GM12878 (cell line): ENCODE data around the gene PLA2G4E. TPM values are rescaled to one million over a fixed set of nuclear protein-coding genes. Genes with fewer than 3 reads are reported as not detected.

Experiments used
- ATAC-seq: fragments of 200-7000 bp; cut with Tn5 transposase; 3 replicates; pipeline ENCODE4 v1.9.1; 2020; ENCODE audit warnings: mild to moderate bottlenecking, moderate library complexity
- BruUV-seq: library from RNA; stranded (reverse); fragments of 400-500 nt; replicated peaks from 2 replicates; lab custom pipeline; 2021; lab: Mats Ljungman, UMichigan
- CTCF ChIA-PET: fragments of 300-600 bp; sonication (Branson Sonifier 250); formaldehyde crosslinking; extraction: SDS; loops from one replicate; lab custom pipeline; 2021; ENCODE audit warnings: inconsistent platforms; lab: Yijun Ruan, JAX
- POLR2A ChIA-PET: fragments of 350-600 bp; formaldehyde crosslinking; extraction: SDS; loops from one replicate; lab custom pipeline; 2021; ENCODE audit warnings: inconsistent platforms; lab: Charles Lee
- RAD21 ChIA-PET: fragments of 300-600 bp; sonication (Branson Sonifier 250); formaldehyde crosslinking; loops from one replicate; lab custom pipeline; 2023; ENCODE audit warnings: antibody characterized with exemption; ENCODE audit not compliant: unreplicated experiment; lab: Charles Lee
- SMC1A ChIA-PET: fragments of 300-600 bp; sonication (Branson Sonifier 250); formaldehyde crosslinking; loops from one replicate; lab custom pipeline; 2023; ENCODE audit not compliant: unreplicated experiment, uncharacterized antibody; lab: Charles Lee
- DNase-seq: peaks from one replicate; pipeline ENCODE4 v3.0.0-alpha.2; 2011; ENCODE audit warnings: low read depth, low spot score
- FAIRE-seq: peaks from 3 replicates; lab custom pipeline; 2011; peaks lifted over from hg19 to GRCh38; lab: Jason Lieb, UNC
- H2AFZ ChIP-seq: 2 replicates; pipeline ENCODE4 v1.6.0; 2011; ENCODE audit warnings: low read depth, low read length, control low read depth; ENCODE audit not compliant: control insufficient read depth
- H3K27ac ChIP-seq: 2 replicates; pipeline ENCODE4 v1.5.1; 2011; ENCODE audit warnings: control low read depth; ENCODE audit not compliant: control insufficient read depth, insufficient read depth
- H3K27me3 ChIP-seq, 2 experiments: replicated peaks in 1 of 2; 2 replicates each; pipeline versions ENCODE4 v1.6.0 to v1.6.1; 2011; ENCODE audit warnings: low read length in 1 of 2; ENCODE audit not compliant: control insufficient read depth in 2 of 2, insufficient read depth in 2 of 2
- H3K36me3 ChIP-seq, 2 experiments: 2 replicates each; pipeline ENCODE4 v1.5.1; 2011; ENCODE audit warnings: low read length in 1 of 2; ENCODE audit not compliant: control insufficient read depth in 2 of 2, insufficient read depth in 2 of 2
- H3K4me1 ChIP-seq: 2 replicates; pipeline ENCODE4 v1.6.1; 2011; ENCODE audit warnings: mild to moderate bottlenecking, low read length, moderate library complexity, mixed read lengths; ENCODE audit not compliant: control insufficient read depth, insufficient read depth
- H3K4me2 ChIP-seq: 2 replicates; pipeline ENCODE4 v1.6.0; 2011; ENCODE audit warnings: control low read depth; ENCODE audit not compliant: control insufficient read depth, insufficient read depth
- H3K4me3 ChIP-seq: fragments of 200-600 bp; sonication (generic); 2 replicates; pipeline ENCODE4 v1.5.1; 2016
- H3K79me2 ChIP-seq: 2 replicates; pipeline ENCODE4 v1.6.0; 2011; ENCODE audit warnings: low read length; ENCODE audit not compliant: control insufficient read depth, insufficient read depth
- H3K9ac ChIP-seq: 2 replicates; pipeline ENCODE4 v1.8.0; 2011; ENCODE audit warnings: low read length, control low read depth, mixed read lengths; ENCODE audit not compliant: control insufficient read depth, insufficient read depth
- H3K9me3 ChIP-seq: replicated peaks from 3 replicates; pipeline ENCODE4 v1.5.1; 2011; ENCODE audit warnings: mild to moderate bottlenecking, low read length; ENCODE audit not compliant: control insufficient read depth, insufficient read depth
- H4K20me1 ChIP-seq: 2 replicates; pipeline ENCODE4 v1.6.0; 2011; ENCODE audit not compliant: control insufficient read depth, insufficient read depth
- CHD4 ChIP-seq: fragments of 200-600 bp; sonication (generic); IDR thresholded peaks from 2 replicates; pipeline ENCODE4 v1.6.1; 2016; ENCODE audit warnings: mild to moderate bottlenecking
- CREB1 ChIP-seq: IDR thresholded peaks from 2 replicates; pipeline ENCODE4 v1.6.1; 2012; ENCODE audit warnings: low read depth, mild to moderate bottlenecking, inconsistent platforms
- JUND ChIP-seq: IDR thresholded peaks from 2 replicates; pipeline ENCODE4 v1.6.1; 2012; ENCODE audit warnings: low read depth, mild to moderate bottlenecking, low read length, improper control_type of control experiment, moderate library complexity
- SMARCA5 ChIP-seq: fragments of 450-650 bp; IDR thresholded peaks from 2 replicates; pipeline ENCODE4 v1.6.1; 2017; ENCODE audit warnings: mild to moderate bottlenecking
- SUZ12 ChIP-seq: fragments of 200-600 bp; sonication (generic); IDR thresholded peaks from one replicate; pipeline ENCODE4 v1.6.1; 2018; ENCODE audit warnings: antibody characterized with exemption, mild to moderate bottlenecking; ENCODE audit not compliant: unreplicated experiment
- TARDBP ChIP-seq: IDR thresholded peaks from 2 replicates; pipeline ENCODE4 v1.6.1; 2016; ENCODE audit warnings: borderline replicate concordance
- TCF3 ChIP-seq: IDR thresholded peaks from 2 replicates; pipeline ENCODE4 v1.6.1; 2012; ENCODE audit warnings: low read depth, mild to moderate bottlenecking, low read length, borderline replicate concordance; ENCODE audit not compliant: insufficient read depth
- WGBS: methylation state at CpG from one replicate; pipeline ENCODE4 v1.1.6; 2016; ENCODE audit warnings: low lambda C conversion rate; ENCODE audit not compliant: insufficient replicate concordance, insufficient coverage; ENCODE audit errors: missing lambda C conversion rate; 5-methylcytosine and 5-hydroxymethylcytosine counted together
- in situ Hi-C: fragments of 300-500 bp; cut with MboI; formaldehyde crosslinking; loops from 9 replicates; pipeline ENCODE4 v1.14.3; 2018; ENCODE audit warnings: mixed read lengths
- intact Hi-C: fragments of 100-400 bp; cut with micrococcal nuclease; formaldehyde crosslinking; loops from one replicate; pipeline ENCODE4 v1.14.2; 2022; ENCODE audit not compliant: unreplicated experiment
- polyA plus RNA-seq, 11 experiments: library from polyadenylated mRNA; depleted of rRNA in 4 of 11; unstranded in 6 of 11; stranded (reverse) in 5 of 11; fragments of >200 nt; fragmentation: Nextera tagmentation in 4 of 11; fragmentation: Illumina TruSeq in 1 of 11; extraction: Ambion mirVana in 4 of 11; extraction: Trizol in 1 of 11; gene quantifications; 1 replicate in 1 of 11; 2 replicates in 10 of 11; pipeline versions ENCODE4 v1.2.1 to v1.2.3, GENCODE V29; 2011 to 2016; ENCODE audit warnings: inconsistent platforms in 2 of 11, missing spikeins in 2 of 11, low read depth in 1 of 11
- total RNA-seq, 4 experiments: library from RNA; depleted of rRNA in 3 of 4; stranded (reverse); fragments of >200 nt in 3 of 4; fragmentation: Illumina TruSeq in 1 of 4; extraction: Trizol in 1 of 4; gene quantifications; 2 replicates each; pipeline versions ENCODE4 v1.2.1 to v1.2.3, GENCODE V29; 2013 to 2021
- TF ChIP-seq, protein P1 (sequence below): IDR thresholded peaks from 2 replicates; pipeline ENCODE4 v1.6.1; 2012; ENCODE audit warnings: improper control_type of control experiment, low read depth, low read length; ENCODE audit not compliant: insufficient replicate concordance
- TF ChIP-seq, protein P2 (sequence below): fragments of 150-350 bp; IDR thresholded peaks from 2 replicates; pipeline ENCODE4 v1.6.1; 2016; ENCODE audit warnings: low read depth, low read length
- TF ChIP-seq, protein P3 (sequence below): IDR thresholded peaks from 2 replicates; pipeline ENCODE4 v1.6.1; 2012; ENCODE audit warnings: low read depth, low read length, improper control_type of control experiment
- TF ChIP-seq, protein P4 (sequence below): IDR thresholded peaks from 2 replicates; pipeline ENCODE4 v1.6.1; 2012; ENCODE audit warnings: low read length, inconsistent platforms

The PLA2G4E gene
- total and polyA plus RNA-seq, 10 of the 15 experiments (the other 5 are each of a cell fraction or from before 2014, with no cell fraction given) = 0.05 to 0.32 (median 0.06) TPM; not detected in 5

DNA sequence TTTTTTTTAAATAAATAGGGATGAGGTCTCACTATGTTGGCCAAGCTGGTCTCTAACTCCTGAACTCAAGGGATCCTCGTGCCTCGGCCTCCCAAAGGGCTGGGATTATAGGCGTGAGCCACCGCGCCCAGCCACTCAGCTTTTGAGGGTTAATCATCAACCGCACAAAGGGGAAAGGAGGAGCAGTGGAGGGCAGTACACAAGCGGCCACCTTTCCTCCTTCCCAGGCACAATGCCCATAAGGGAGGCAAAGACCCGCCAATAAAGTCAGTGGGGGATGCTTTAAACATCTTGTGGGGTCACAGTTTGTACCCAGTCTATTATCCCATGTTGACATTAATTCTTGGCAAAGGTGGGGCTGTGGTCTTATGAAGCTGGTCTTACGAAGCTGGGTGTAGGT is 80.9 kb downstream of the PLA2G4E start:
- Histone ChIP-seq H3K4me2 (no peak overlapping the region), H3K79me2 (peaks cover 12% of the 10 kb centered on the region), H3K27ac (no peak overlapping the region), H3K36me3 (peaks cover 20 to 54% of the 10 kb centered on the region in 2 experiments), H3K4me3 (no peak overlapping the region), H3K27me3 (no peaks in the 10 kb centered on the region), H2AFZ (no peak overlapping the region), H3K9ac (no peak overlapping the region), H4K20me1 (peaks cover 5% of the 10 kb centered on the region), H3K9me3 (no peaks in the 10 kb centered on the region), H3K4me1 (peaks cover 25% of the 10 kb centered on the region)
- intact Hi-C loops = no loop called here
- TF ChIP-seq, protein P1, sequence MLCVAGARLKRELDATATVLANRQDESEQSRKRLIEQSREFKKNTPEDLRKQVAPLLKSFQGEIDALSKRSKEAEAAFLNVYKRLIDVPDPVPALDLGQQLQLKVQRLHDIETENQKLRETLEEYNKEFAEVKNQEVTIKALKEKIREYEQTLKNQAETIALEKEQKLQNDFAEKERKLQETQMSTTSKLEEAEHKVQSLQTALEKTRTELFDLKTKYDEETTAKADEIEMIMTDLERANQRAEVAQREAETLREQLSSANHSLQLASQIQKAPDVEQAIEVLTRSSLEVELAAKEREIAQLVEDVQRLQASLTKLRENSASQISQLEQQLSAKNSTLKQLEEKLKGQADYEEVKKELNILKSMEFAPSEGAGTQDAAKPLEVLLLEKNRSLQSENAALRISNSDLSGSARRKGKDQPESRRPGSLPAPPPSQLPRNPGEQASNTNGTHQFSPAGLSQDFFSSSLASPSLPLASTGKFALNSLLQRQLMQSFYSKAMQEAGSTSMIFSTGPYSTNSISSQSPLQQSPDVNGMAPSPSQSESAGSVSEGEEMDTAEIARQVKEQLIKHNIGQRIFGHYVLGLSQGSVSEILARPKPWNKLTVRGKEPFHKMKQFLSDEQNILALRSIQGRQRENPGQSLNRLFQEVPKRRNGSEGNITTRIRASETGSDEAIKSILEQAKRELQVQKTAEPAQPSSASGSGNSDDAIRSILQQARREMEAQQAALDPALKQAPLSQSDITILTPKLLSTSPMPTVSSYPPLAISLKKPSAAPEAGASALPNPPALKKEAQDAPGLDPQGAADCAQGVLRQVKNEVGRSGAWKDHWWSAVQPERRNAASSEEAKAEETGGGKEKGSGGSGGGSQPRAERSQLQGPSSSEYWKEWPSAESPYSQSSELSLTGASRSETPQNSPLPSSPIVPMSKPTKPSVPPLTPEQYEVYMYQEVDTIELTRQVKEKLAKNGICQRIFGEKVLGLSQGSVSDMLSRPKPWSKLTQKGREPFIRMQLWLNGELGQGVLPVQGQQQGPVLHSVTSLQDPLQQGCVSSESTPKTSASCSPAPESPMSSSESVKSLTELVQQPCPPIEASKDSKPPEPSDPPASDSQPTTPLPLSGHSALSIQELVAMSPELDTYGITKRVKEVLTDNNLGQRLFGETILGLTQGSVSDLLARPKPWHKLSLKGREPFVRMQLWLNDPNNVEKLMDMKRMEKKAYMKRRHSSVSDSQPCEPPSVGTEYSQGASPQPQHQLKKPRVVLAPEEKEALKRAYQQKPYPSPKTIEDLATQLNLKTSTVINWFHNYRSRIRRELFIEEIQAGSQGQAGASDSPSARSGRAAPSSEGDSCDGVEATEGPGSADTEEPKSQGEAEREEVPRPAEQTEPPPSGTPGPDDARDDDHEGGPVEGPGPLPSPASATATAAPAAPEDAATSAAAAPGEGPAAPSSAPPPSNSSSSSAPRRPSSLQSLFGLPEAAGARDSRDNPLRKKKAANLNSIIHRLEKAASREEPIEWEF = no peak
- TF ChIP-seq CHD4 (no peak), CREB1 (no peak), TCF3 (no peak), SMARCA5 (no peak), SUZ12 (no peak), TARDBP (no peak), JUND (no peak)
- TF ChIP-seq, protein P2, sequence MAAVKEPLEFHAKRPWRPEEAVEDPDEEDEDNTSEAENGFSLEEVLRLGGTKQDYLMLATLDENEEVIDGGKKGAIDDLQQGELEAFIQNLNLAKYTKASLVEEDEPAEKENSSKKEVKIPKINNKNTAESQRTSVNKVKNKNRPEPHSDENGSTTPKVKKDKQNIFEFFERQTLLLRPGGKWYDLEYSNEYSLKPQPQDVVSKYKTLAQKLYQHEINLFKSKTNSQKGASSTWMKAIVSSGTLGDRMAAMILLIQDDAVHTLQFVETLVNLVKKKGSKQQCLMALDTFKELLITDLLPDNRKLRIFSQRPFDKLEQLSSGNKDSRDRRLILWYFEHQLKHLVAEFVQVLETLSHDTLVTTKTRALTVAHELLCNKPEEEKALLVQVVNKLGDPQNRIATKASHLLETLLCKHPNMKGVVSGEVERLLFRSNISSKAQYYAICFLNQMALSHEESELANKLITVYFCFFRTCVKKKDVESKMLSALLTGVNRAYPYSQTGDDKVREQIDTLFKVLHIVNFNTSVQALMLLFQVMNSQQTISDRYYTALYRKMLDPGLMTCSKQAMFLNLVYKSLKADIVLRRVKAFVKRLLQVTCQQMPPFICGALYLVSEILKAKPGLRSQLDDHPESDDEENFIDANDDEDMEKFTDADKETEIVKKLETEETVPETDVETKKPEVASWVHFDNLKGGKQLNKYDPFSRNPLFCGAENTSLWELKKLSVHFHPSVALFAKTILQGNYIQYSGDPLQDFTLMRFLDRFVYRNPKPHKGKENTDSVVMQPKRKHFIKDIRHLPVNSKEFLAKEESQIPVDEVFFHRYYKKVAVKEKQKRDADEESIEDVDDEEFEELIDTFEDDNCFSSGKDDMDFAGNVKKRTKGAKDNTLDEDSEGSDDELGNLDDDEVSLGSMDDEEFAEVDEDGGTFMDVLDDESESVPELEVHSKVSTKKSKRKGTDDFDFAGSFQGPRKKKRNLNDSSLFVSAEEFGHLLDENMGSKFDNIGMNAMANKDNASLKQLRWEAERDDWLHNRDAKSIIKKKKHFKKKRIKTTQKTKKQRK = no peak
- TF ChIP-seq, protein P3, sequence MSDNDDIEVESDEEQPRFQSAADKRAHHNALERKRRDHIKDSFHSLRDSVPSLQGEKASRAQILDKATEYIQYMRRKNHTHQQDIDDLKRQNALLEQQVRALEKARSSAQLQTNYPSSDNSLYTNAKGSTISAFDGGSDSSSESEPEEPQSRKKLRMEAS = no peak
- TF ChIP-seq, protein P4, sequence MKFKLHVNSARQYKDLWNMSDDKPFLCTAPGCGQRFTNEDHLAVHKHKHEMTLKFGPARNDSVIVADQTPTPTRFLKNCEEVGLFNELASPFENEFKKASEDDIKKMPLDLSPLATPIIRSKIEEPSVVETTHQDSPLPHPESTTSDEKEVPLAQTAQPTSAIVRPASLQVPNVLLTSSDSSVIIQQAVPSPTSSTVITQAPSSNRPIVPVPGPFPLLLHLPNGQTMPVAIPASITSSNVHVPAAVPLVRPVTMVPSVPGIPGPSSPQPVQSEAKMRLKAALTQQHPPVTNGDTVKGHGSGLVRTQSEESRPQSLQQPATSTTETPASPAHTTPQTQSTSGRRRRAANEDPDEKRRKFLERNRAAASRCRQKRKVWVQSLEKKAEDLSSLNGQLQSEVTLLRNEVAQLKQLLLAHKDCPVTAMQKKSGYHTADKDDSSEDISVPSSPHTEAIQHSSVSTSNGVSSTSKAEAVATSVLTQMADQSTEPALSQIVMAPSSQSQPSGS = no peak
- in situ Hi-C loops = no loop called here
- ChIA-PET POLR2A (interaction anchor here (0.9 to 1.2 kb wide), 2 partner anchors 8 to 11 kb away, joined by 3 read pairs; no protein-coding TSS in a partner anchor), SMC1A (interaction anchor here (0.6 to 2.0 kb wide), 2 partner anchors 10 to 314 kb away, joined by 3 to 6 read pairs; no protein-coding TSS in a partner anchor), CTCF (interaction anchor here (1.4 kb wide), 1 partner anchor 24 kb away, joined by 4 read pairs; no protein-coding TSS in a partner anchor), RAD21 (interaction anchor here (0.7 kb wide), 1 partner anchor 167 kb away, joined by 3 read pairs; no protein-coding TSS in a partner anchor)
- WGBS = 98% methylated on average over 8 of the region's 9 CpGs
- no peak for DNase-seq
- no peak for FAIRE-seq
- no peak for ATAC-seq
- TSS peak; percentile 3 for BruUV-seq
